ENCODE data around the gene TNIP2.

Gene TNIP2

DNA sequence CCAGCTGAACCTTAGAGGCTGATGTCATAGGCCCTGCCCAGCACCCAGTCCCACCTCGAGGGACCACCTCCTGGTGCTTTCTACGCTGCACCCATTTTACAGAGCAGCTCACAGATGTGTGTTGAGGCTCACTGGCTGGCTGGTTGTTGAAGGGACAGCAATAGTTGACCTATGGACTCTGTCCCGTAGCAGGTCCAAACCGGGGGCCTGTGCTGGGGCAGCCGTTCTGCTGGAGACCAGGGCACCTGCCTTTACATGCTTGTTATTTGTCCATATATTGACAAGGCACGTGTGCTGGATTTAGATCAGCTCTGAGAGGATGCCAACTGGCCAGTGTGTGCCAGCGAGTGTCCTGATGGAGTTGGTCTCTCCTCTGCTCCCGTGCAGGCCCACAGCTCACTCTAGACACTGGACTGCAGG, 58.1 kb downstream of the TNIP2 start:
- H3K4me3 ChIP-seq (ENCODE audit: low read length) = no peak overlapping the region
- H3K4me2 ChIP-seq (ENCODE audit: low read length) = no peak overlapping the region
- H3K79me2 ChIP-seq (ENCODE audit: low read length) = no peaks in the 10 kb centered on the region
- no peaks in the 10 kb centered on the region for H3K9me3 ChIP-seq (ENCODE audit: insufficient read depth, low read length)
- TF ChIP-seq EZH2phosphoT487 (IDR thresholded peaks at IDR 0.05; ENCODE audit: low read depth) = no peak
- TF ChIP-seq, protein P1, sequence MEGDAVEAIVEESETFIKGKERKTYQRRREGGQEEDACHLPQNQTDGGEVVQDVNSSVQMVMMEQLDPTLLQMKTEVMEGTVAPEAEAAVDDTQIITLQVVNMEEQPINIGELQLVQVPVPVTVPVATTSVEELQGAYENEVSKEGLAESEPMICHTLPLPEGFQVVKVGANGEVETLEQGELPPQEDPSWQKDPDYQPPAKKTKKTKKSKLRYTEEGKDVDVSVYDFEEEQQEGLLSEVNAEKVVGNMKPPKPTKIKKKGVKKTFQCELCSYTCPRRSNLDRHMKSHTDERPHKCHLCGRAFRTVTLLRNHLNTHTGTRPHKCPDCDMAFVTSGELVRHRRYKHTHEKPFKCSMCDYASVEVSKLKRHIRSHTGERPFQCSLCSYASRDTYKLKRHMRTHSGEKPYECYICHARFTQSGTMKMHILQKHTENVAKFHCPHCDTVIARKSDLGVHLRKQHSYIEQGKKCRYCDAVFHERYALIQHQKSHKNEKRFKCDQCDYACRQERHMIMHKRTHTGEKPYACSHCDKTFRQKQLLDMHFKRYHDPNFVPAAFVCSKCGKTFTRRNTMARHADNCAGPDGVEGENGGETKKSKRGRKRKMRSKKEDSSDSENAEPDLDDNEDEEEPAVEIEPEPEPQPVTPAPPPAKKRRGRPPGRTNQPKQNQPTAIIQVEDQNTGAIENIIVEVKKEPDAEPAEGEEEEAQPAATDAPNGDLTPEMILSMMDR (IDR thresholded peaks at IDR 0.05; ENCODE audit: low read depth, low read length) = no peak
- H3K36me3 ChIP-seq (replicated peaks; ENCODE audit: low read depth, low read length) = peaks cover 72% of the 10 kb centered on the region
- H3K9ac ChIP-seq (ENCODE audit: low read length) = no peak overlapping the region
- no peak overlapping the region for H3K27ac ChIP-seq (ENCODE audit: low read length)
- H3K4me1 ChIP-seq (ENCODE audit: low read length) = peaks cover 19% of the 10 kb centered on the region
- H3K27me3 ChIP-seq (ENCODE audit: low read depth, low read length) = no peaks in the 10 kb centered on the region
- H4K20me1 ChIP-seq (ENCODE audit: insufficient read depth, low read length) = peaks cover 10% of the 10 kb centered on the region
- H2AFZ ChIP-seq (ENCODE audit: low read depth, low read length) = no peak overlapping the region

DNA sequence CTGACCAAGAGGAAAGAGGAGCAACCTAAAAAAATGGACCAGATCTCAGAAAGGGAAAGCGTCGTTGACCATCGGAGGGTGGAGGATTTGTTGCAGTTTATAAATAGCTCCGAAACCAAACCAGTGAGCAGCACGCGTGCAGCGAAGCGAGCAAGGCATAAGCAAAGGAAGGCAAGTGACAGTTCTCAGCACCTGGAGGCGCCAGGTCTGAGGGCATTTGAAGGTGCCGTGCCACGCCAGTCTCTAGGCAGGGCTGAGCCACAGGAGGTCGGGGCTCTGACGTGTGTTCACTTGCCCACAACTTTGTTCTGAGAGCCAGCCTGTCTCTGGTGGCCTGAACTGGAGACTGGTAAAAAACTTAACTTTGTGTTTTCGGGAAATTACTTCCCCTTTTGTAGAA, 59.7 kb downstream of the TNIP2 start:
- peaks cover 31% of the 10 kb centered on the region for H3K4me1 ChIP-seq (ENCODE audit: low read length)
- TF ChIP-seq, protein P1 (IDR thresholded peaks at IDR 0.05; ENCODE audit: low read depth, low read length) = peak; percentile 25; the same call in 1 of the 2 replicates
- no peak for TF ChIP-seq EZH2phosphoT487 (IDR thresholded peaks at IDR 0.05; ENCODE audit: low read depth)
- H4K20me1 ChIP-seq (ENCODE audit: insufficient read depth, low read length) = peaks cover 10% of the 10 kb centered on the region; the same call in 1 of the 2 replicates
- no peaks in the 10 kb centered on the region for H3K27me3 ChIP-seq (ENCODE audit: low read depth, low read length)
- H3K4me2 ChIP-seq (ENCODE audit: low read length) = peak overlapping the region; percentile 59
- H3K4me3 ChIP-seq (ENCODE audit: low read length) = peak overlapping the region; percentile 20
- 0 out of 2 replicates have a peak overlapping the region, but pooled peaks have one; percentile 15 for H3K9ac ChIP-seq (ENCODE audit: low read length)
- H3K36me3 ChIP-seq (replicated peaks; ENCODE audit: low read depth, low read length) = peaks cover 70% of the 10 kb centered on the region
- no peak overlapping the region for H2AFZ ChIP-seq (ENCODE audit: low read depth, low read length)
- H3K9me3 ChIP-seq (ENCODE audit: insufficient read depth, low read length) = no peaks in the 10 kb centered on the region
- H3K27ac ChIP-seq (ENCODE audit: low read length) = peak overlapping the region; percentile 56
- H3K79me2 ChIP-seq (ENCODE audit: low read length) = no peaks in the 10 kb centered on the region

- TF ChIP-seq EZH2phosphoT487 (IDR thresholded peaks at IDR 0.05; ENCODE audit: low read depth) = no peak
- TF ChIP-seq, protein P1 (IDR thresholded peaks at IDR 0.05; ENCODE audit: low read depth, low read length) = no peak
- H3K9me3 ChIP-seq (ENCODE audit: insufficient read depth, low read length) = no peaks in the 10 kb centered on the region
- H3K4me2 ChIP-seq (ENCODE audit: low read length) = no peak overlapping the region; the same call in 1 of the 2 replicates
- H2AFZ ChIP-seq (ENCODE audit: low read depth, low read length) = no peak overlapping the region
- H3K4me3 ChIP-seq (ENCODE audit: low read length) = no peak overlapping the region
- H3K4me1 ChIP-seq (ENCODE audit: low read length) = peaks cover 40% of the 10 kb centered on the region
- H3K9ac ChIP-seq (ENCODE audit: low read length) = no peak overlapping the region
- H3K36me3 ChIP-seq (replicated peaks; ENCODE audit: low read depth, low read length) = peaks cover 74% of the 10 kb centered on the region
- H4K20me1 ChIP-seq (ENCODE audit: insufficient read depth, low read length) = peaks cover 10% of the 10 kb centered on the region; the same call in 1 of the 2 replicates
- H3K27ac ChIP-seq (ENCODE audit: low read length) = no peak overlapping the region
- H3K79me2 ChIP-seq (ENCODE audit: low read length) = no peaks in the 10 kb centered on the region
- no peaks in the 10 kb centered on the region for H3K27me3 ChIP-seq (ENCODE audit: low read depth, low read length)
These were observed 60.6 kb downstream of the TNIP2 start for GRCh38 chr4:2695346-2696060.

DNA sequence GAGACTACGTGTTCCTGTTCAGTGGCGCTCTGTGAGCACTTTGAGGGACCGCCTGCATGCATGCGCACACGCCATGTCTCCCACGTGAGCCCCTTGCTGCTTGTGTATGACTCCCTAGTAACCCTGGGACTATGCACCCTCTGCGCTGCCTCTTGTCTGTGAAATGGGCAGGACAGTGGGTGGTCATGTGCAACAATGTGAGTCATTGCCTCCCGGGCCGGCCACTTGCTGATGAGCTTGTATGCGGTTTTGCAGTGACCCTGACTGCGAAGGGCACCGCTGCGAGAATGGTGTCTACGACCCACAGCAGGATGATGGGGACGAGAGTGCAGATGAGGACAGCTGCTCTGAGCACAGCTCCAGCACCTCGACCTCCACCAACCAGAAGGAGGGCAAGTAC, 61.4 kb downstream of the TNIP2 start:
- H3K9me3 ChIP-seq (ENCODE audit: insufficient read depth, low read length) = no peaks in the 10 kb centered on the region
- no peak overlapping the region for H3K4me3 ChIP-seq (ENCODE audit: low read length)
- H3K9ac ChIP-seq (ENCODE audit: low read length) = no peak overlapping the region
- peaks cover 48% of the 10 kb centered on the region for H3K4me1 ChIP-seq (ENCODE audit: low read length)
- no peak for TF ChIP-seq EZH2phosphoT487 (IDR thresholded peaks at IDR 0.05; ENCODE audit: low read depth)
- TF ChIP-seq, protein P1 (IDR thresholded peaks at IDR 0.05; ENCODE audit: low read depth, low read length) = no peak
- peaks cover 10% of the 10 kb centered on the region; the same call in 1 of the 2 replicates for H4K20me1 ChIP-seq (ENCODE audit: insufficient read depth, low read length)
- no peaks in the 10 kb centered on the region for H3K79me2 ChIP-seq (ENCODE audit: low read length)
- no peak overlapping the region for H3K27ac ChIP-seq (ENCODE audit: low read length)
- no peak overlapping the region for H2AFZ ChIP-seq (ENCODE audit: low read depth, low read length)
- H3K36me3 ChIP-seq (replicated peaks; ENCODE audit: low read depth, low read length) = peaks cover 71% of the 10 kb centered on the region
- no peaks in the 10 kb centered on the region for H3K27me3 ChIP-seq (ENCODE audit: low read depth, low read length)
- no peak overlapping the region for H3K4me2 ChIP-seq (ENCODE audit: low read length)

Data from OCI-LY3 (cell line).